Embryonic facial prominence (tissue), 1 donor: Measurements from ENCODE around the gene OAF.

Experiments
- DNase-seq: peaks from one replicate; pipeline ENCODE4 v3.0.0-alpha.2; 2016; ENCODE audit errors: extremely low spot score

OAF gene

GRCh38 chr11:120183701-120184141, 27.1 kb upstream of the OAF start:
- no peak for DNase-seq

GRCh38 chr11:120184371-120184945, 26.4 kb upstream of the OAF start:
- DNase-seq, result no peak

GRCh38 chr11:120184946-120185705, 25.7 kb upstream of the OAF start:
- DNase-seq, result no peak

GRCh38 chr11:120185706-120186455, 25.0 kb upstream of the OAF start:
- peak; percentile 80 for DNase-seq

GRCh38 chr11:120186456-120186773, 24.4 kb upstream of the OAF start:
- DNase-seq, result no peak

- DNase-seq, result peak; percentile 69
Measured at GRCh38 chr11:120186774-120187591, 23.8 kb upstream of the OAF start.

GRCh38 chr11:120188371-120188770, 22.5 kb upstream of the OAF start:
- no peak for DNase-seq

GRCh38 chr11:120188811-120189455, 21.9 kb upstream of the OAF start:
- DNase-seq, result no peak

- no peak for DNase-seq
Measured at GRCh38 chr11:120191058-120191457, 19.8 kb upstream of the OAF start.

GRCh38 chr11:120192831-120193625, 17.8 kb upstream of the OAF start:
- DNase-seq, result no peak

GRCh38 chr11:120194166-120194565, 16.7 kb upstream of the OAF start:
- no peak for DNase-seq

GRCh38 chr11:120195601-120196320, 15.1 kb upstream of the OAF start:
- DNase-seq, result no peak

- DNase-seq, result no peak
Measured at GRCh38 chr11:120196826-120197225, 14.0 kb upstream of the OAF start.

- DNase-seq, result peak; percentile 39
Measured at GRCh38 chr11:120197251-120197891, 13.5 kb upstream of the OAF start.

- peak; percentile 24 for DNase-seq
Measured at GRCh38 chr11:120197977-120198376, 12.9 kb upstream of the OAF start.

GRCh38 chr11:120198403-120198786, 12.4 kb upstream of the OAF start:
- DNase-seq, result no peak

GRCh38 chr11:120198787-120199469, 11.9 kb upstream of the OAF start:
- no peak for DNase-seq

- DNase-seq, result no peak
Measured at GRCh38 chr11:120199613-120200012, 11.2 kb upstream of the OAF start.

- DNase-seq, result no peak
Measured at GRCh38 chr11:120200677-120201076, 10.2 kb upstream of the OAF start.
